ENCODE data around the gene MCM7.

MCM7 gene

DNA sequence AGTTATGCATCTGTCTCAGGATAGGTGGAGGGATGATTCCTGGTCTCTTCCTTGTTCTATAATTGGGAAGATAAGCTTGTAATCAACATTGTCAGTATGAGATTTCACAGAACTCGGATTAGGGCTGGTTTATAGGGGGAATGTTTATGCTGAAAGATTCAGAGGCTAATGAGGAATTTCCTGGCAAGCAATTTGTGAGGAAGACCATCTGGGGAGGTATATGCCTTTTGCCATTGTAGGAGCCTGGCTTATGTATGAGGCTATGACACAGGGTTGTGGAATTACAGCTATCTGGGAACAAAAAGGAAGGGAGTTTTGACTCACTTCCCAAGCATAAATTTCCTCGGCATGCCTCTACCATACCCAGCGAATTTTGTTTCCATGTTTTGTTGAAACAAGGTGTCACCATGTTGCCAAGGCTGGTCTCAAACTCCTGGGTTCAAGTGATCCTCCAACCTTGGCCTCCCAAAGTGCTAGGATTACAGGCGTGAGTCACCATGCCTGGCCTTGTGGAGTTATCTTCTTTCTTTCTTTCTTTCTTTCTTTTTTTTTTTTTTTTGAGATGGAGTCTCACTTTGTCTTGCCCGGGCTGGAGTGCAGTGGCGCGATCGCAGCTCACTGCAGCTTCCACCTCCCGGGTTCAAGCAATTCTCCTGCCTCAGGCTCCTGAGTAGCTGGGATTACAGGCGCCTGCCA, 14.0 kb downstream of the MCM7 start:
- no peak for TF ChIP-seq CTCF (IDR thresholded peaks at IDR 0.05; ENCODE audit: low read depth, low read length)
- DNase-seq (ENCODE audit: extremely low read depth, low read depth): peak; percentile 87

DNA sequence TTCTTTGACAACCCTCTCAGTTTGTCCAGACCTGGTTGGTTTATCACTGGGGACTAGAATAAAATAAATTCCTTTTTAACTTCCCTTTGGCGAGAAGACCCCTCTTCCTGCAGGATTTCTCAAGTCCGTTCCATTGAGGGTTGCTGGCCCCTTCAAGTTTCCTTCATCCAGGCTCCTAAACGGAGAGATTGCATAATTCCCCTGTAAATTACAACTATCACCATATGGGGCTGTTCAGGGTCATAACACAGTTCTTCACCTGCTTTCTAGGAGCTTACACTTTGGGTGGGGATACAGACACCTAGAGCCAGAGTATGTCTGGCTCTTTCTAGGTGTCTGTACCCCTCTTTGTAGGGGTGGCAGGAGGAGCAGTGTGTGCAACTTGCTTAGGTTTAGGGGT, 15.7 kb downstream of the MCM7 start:
- no peak for DNase-seq (ENCODE audit: extremely low read depth, low read depth)
- no peak for TF ChIP-seq CTCF (IDR thresholded peaks at IDR 0.05; ENCODE audit: low read depth, low read length)

GRCh38 chr7:100082978-100083377, 18.2 kb downstream of the MCM7 start:
- no peak for DNase-seq (ENCODE audit: extremely low read depth, low read depth)

DNA sequence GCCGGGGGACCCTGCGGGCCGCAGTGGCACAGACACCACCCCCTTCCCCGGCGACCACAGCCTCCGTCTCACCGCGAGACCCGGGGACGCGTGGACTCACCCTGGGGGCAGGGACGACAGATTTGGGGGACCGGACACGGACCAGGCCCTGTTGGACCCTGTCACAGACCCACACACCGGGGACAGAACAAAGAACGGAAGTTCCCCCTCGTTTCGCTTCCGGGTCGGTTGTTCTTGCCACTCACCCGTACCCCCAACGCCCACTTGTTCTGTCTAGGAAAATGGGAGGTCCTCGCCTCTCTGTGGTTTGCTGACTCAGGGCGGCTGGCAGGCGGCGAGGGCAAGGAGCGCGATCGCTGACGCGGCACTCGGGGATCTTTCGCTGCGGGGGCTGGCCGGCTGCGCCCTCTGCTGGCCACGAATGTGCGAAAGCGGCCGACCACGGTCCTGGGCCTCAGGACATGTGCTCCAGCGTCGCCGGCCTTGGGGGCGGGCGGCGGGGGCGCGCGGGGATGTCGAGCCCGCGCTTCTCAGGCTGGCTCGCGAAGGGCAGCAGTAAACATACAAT, 19.6 kb downstream of the MCM7 start, which contains the start of gene ZNF3:
TSS of gene ZNF3 (minus strand) at position 189 of the 568 bp plus-strand sequence. CDS start 4,366 bp downstream, outside the sequence.
- peak; percentile 79 for TF ChIP-seq CTCF (IDR thresholded peaks at IDR 0.05; ENCODE audit: low read depth, low read length)
- peak; percentile 98 for DNase-seq (ENCODE audit: extremely low read depth, low read depth)

More at GRCh38 chr7:100082978-100083377, 18.2 kb downstream of the MCM7 start:
- TF ChIP-seq CTCF (IDR thresholded peaks at IDR 0.05; ENCODE audit: low read depth, low read length): no peak

DNA sequence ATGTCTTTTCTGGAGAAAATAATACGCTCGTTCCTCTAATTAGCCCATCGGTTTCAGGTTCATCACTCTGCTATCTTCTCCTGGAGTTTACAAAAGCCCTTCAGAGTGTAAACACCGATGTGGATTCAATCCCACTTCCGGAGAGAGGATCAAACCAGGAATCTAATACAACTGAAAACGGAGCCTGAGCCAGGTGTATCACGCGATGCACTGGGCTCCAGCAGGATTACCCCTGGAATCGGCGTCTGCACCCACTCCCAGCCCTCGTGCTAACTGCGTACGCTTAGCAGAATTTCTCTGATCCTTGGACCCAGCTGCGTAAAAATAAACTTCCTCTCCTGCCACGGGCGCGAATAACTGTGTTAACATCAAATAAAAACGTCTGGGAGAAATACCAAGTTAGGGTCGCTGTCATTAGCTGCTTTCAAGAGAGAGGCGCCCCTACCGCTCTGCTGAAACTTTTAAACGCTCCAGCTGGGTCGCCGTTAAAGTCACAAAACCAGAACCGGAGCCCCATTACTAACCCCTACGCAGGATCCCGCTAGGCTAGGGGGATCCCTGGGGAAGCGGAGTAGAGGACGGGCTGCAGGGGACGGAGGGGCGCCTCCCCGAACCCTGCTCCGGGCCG, 20.2 kb downstream of the MCM7 start:
- no peak for TF ChIP-seq CTCF (IDR thresholded peaks at IDR 0.05; ENCODE audit: low read depth, low read length)
- no peak for DNase-seq (ENCODE audit: extremely low read depth, low read depth)

- no peak for DNase-seq (ENCODE audit: extremely low read depth, low read depth)
- no peak for TF ChIP-seq CTCF (IDR thresholded peaks at IDR 0.05; ENCODE audit: low read depth, low read length)
Observed at GRCh38 chr7:100079024-100079560, 22.1 kb downstream of the MCM7 start.

DNA sequence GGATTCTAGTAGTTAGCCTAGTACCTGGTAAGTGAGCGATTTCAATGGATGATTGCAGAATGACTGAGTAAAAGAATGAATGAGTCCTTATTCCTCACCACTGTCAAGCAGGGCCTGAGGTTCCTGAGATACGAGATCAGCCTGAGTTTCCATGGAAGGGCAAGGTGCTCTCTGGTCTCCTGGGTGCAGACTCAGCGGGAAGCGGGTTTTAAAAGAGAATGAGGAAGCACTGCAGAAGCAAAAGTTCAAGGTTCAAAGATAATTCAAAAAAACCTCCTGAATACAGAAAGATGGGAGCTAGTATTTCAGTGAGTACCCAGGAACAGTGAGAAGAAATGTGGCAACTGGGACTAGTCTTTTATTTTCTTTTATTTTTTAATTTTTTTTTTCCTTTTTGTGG, 24.0 kb downstream of the MCM7 start:
- TF ChIP-seq CTCF (IDR thresholded peaks at IDR 0.05; ENCODE audit: low read depth, low read length): no peak
- DNase-seq (ENCODE audit: extremely low read depth, low read depth): no peak
